COR-L47 (cell line): Measurements from ENCODE around the gene RGS7.

Experiments
- DNase-seq: peaks from one replicate; lab custom pipeline; 2025; lab: John Stamatoyannopoulos, UW

RGS7 gene

DNA sequence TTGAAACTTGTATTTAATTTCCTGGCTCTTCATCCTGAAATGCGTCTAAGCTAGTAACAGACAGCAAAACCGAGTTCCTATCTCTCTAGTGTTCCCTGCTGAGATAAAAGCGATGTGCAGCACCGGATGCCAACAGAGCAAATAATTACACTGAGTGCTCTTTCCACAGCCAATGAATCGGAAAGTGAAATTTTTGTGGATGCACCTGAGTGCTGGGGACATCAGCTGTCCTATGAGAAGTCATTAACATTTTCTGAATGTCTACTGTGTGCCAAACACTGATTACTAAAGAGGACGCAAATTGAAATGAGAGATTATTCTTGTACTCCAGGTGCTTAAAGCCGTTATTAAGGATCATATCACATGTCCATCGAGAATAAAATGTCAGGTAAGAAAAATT is 278.0 kb downstream of the RGS7 start:
- DNase-seq, result peak; percentile 63

DNA sequence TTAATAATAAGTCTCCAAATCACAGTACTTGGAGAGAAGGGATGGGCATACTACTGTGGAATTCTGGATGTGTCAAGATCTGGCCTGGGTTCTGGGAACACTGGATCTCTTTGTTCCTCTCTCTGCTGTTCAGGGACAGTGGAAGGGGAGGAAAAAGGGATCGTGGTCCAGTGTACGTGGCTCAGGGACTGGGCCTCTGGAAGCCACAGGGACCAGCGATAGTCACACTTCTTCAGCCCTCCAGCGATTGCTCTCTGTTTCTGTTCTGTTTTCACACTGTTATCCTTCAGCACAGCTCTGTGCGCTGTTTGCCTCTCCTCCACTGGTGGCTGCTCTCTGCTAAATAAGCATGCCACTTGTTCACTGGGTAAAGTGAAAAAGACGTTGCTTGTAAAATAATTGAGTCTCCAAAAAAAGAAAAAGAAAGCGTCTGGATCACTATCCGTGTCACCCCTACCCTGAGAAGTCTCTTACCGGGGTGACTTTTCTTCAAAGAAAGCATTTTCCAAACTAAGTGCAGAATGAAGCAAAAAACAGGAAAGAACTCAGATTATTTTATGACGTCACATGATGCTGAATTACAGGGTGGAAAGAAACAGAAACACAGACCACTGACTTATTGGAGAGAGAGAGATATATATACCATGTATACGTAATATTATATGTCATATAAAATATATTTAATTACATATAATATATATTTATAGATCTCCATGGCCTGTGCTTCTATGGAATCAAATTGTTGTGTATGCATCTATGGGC is 279.4 kb downstream of the RGS7 start:
- DNase-seq, result no peak

DNA sequence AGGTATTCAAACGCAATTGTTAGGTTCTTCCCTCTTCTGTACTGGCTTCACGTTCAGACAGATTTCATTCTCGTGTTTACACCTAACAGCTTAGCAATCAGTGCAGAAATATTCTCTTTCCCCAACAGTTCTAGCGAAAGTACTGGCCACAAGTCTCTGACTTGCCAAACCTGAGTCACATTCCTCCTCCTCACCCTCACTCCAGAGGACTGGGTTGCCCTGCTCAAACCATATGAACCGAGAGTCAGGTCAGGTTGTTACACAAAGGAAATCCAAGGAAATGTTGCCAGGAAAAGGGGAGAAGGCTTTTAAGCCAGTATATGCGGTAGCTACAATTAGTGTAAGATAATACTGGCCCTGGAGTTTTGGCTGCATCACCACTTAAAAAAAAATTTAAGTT is 282.5 kb downstream of the RGS7 start:
- DNase-seq, result no peak

DNA sequence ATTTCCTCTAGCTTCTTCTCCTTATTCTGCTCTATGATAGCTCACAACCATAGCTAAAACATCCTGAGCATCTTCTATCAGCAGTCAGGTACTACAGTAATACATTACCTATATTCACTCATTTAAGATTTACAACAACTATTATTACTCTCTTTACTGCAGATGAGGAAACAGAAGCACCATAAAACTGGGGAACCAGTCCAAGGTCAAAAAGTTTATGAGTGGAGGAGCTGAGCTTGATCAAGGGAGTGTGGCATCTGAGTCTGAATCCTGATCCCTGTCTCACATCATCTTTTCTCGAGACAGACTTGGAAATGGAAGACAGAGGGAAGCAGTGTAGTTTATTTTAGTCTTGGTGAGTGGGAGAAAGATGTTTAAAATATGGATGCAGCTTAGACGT is 288.6 kb downstream of the RGS7 start:
- no peak for DNase-seq

DNA sequence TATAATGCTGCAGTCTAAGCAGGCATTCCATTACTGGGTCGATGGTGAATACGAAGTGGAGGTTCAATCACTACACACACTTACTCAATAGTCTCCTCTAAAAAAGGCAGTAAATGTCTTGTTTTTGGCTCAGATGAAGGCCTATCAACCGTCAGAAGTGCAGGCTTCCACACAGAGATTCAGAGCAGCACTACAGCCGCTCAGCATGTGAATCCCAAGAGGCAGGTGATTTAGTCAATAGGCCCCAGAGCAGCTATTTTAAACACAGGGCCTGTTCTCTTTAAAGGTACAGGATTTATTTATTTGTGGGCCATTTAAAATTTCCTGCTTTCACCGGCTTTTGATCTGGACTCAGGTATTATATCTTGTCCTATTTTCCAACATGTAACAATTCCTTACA is 293.7 kb downstream of the RGS7 start:
- DNase-seq, result no peak

DNA sequence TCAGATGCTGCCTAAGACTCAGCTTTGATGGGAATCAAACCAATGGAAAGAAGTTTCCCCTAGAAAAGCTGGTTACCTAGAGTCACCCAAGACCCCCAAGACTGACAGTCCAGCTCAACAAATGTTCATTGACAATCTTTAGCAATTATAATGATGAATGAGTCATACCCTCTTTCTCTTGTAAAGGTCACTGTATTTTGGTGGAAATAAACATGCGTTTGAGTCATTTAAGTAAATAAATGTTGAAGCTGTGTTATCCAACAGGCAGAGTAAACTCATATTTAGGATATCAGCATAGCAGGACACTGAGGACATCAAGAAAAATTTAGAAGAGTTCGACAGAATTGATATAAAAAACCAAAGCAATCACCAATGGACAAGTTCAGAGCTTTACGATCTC is 295.9 kb downstream of the RGS7 start:
- DNase-seq, result no peak

DNA sequence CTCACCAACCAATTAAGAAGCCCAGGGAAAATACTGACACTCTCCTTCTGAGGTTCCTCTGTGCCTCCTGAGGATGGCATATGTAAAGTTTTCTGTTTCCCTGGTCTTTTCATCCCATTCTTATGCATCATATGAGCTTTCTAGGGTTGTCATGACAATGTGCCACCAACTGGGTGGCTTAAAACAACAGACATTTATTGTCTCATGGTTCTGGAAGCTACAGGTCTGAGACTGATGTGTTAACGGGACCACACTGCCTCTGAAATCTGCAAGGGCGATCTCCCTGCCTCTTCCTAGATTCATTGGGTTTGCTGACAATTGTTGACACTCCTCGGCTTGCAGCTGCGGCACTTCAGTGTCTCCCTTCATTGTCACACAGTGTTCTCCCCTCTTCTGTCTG is 308.4 kb downstream of the RGS7 start:
- DNase-seq, result no peak

DNA sequence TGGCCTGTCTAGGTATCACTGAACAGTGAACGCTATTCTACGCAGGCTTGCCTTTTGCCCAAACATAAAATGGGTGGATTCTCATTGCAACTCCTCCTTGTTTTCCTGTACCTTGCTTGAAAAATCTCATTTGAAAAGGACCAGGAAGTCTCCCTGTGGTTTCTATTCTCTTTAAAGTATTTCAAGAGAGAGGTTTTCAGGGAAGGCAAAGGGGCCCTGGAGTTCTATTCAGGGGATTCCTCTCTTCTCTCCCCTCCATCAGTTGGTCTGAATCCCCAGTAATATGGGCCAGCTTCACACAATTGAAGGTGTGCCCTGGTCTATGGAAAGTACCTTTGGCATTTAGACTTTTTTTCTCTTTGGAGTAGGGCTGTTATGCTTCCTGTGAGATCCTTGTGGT is 311.3 kb downstream of the RGS7 start:
- no peak for DNase-seq

DNA sequence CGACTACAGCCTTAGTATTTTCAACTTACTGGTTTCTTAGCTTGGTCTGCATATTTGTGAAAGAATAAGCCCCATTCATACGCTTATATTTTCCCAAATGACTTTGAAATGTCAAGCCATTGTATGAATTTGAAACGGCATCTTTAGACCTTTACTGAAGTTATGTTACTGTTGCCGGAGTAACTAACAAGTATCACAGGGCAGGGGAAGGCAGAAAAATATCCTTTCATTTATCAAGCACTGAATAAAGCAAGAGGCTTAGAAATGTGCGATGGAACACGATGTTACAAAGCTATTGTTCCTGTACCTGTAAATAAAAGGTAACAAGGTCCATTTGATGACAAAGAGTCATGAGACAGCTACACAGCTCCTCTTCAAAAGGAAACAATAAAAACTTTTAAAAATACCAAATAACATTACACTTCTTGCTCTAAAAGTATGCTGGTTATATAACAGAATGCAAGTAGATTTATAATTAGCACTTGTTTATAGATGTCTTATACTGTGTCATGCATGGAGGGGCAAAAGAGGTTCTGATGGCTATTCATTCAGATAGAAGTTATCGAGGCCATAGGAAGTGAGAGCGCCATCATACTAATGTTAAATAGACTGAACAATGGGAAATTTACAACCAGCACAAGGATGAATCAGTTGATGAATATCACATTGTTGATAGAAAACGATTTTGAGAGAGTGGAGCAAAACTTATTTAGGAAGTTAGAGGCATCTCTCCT is 322.6 kb downstream of the RGS7 start:
- no peak for DNase-seq

DNA sequence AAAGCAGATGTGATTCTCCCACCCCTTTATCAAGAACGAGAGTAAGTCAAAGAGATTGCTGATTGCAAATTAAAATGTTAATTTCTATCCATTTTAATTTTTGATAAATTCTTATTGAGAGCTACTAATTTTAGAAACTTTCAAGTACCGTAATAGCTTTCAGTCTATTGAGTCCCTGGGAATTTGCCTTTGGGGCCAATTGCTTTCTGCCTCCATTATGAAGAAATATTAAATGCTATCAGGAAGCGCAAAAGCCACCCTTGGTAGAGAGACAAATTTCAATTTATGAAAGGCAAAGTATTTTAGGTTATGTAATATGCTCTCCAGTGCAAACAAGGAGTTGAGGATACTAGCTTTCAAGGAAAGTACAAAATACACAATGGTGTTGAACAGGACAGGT is 332.2 kb downstream of the RGS7 start:
- DNase-seq, result no peak

DNA sequence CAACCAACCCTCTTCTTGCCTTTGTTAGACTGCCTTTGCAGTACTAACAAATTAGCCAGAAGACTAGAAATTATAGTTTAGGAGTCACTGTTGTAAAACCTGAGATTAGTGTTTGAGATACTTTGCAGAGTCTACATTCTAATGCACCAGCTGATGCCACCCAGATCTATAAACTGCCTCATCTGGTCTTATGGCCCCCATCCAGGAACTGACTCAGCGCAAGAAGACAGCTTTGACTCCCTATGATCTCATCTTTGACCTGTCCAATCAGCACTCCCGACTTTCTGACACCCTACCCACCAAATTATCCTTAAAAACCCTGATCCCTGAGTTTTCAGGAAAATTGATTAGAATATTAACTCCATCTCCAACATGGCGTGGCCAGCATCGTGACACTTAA is 334.6 kb downstream of the RGS7 start:
- no peak for DNase-seq

DNA sequence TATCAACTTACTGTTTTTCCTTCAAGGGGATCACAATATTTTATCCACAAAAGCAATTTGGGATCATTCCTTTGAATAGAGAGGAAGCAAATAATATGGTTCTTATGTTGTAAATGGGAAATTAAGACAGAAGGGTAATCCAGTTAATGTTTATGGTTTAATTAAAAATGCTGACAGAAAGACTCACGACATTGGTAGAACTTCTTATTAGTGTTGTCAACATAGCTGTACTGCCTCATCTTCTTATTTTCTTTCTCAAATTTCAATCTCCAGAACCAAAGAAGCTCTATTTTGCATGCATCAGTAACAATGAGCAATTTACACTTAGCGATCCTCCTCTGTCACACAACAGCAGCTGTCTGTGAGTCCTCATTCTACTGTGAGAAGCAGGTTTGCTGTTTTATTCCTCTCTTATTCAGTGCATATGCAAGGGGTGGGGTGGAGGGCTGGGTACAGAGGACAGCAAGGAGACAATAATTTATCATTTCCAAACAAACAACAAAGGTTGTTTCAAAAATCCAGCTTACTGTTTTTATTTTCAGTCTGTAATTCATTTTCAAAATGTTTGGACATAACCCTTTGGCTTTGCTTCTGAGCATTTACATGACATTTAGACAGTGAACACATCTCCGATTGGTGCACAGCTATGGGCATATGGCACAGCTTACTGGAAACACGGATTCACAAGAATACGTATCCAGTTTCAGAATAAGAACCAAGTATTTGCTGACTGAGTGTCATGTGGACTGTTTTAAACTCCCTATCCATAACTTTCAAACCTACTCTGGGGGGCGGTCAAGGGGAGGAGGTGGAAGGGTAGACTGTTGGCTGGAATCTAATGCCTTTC is 335.9 kb downstream of the RGS7 start:
- DNase-seq, result no peak

DNA sequence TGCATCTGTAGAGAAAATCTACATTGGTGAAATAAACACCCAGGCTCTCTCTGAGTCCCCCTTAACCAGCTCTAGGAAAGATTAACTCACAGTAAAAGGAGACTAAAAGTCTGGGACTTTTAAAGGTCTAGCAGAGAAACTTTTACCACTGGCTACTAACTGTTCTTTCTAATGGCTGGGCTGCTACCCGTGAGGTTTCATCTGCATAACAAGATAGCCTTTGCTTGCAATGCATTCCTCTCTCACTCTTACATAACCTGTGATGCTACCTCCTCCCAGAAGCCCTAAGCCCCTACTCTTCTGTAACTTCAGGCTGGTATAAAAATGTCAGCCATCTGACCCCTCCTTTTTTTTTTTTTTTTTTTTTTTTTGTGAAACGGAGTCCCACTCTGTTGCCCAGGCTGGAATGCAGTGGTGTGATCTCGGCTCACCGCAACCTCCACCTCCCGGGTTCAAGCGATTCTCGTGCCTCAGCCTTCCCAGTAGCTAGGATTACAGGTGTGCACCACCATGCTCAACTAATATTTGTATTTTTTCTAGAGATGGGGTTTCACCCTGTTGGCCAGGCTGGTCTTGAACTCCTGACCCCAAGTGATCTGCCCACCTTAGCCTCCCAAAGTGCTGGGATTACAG is 344.2 kb downstream of the RGS7 start:
- DNase-seq, result no peak

DNA sequence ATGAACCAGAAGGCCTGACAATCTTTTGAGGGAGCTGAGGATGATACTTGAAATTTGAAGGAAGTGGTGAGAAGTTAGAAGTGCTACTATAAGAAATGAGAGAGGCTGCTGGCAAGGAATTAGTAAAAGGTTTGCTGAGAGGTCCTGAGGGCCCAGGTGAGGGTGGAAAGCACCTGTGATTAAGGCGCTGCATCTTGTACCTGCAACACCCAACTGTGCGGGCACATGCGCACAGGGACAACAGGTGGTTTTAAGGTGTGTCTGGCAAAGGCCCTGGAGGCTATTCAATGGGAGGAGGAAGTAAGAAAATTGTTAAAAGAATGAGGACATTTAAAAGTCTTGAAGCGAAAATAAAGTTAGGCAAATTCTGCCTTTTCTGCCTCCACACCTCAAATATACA is 349.3 kb downstream of the RGS7 start:
- DNase-seq, result no peak

DNA sequence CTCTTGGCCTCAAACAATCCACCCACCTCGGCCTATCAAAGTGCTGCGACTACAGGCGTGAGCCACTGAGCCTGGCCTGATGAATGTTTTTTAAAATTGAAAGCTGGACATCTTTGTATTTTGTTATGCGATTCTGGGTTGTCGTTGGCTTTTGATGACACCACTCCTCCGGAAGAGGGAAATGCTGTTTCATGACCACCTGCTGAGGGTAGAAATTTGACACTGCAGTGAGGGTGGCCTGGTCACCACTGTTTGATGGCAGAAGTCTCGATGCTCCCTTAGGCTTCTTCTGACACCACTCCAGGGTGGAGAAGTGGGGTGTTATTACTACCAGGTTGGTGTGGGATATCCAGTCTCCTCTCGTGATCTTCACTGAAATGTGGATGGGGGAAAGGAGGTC is 357.2 kb downstream of the RGS7 start:
- no peak for DNase-seq

DNA sequence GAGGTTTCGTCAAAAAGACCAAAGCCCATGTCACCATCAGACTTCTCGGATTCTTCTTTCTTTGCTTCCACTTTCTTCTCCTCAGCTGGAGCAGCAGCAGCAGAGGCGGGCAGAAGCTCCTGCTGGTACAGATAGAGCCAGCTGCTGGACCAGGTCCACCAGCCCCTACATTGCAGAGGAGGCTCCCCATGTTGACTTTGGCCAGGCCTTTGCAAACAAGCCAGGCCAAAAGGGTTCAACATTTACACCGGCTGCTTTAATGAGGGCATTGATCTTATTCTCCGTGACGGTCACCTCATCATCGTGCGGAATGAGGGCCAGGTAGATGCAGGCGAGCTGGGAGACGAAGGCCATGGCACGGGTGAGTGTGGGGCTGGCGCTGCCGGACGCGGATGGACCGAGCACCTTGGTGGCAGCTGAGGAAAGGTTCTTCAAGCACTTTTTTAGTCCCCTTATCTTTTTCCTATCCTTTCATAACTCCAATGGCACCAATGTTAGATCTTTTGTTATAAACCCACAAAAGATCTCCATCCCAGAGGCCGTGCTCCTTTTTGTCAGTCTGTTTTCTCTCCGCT is 358.5 kb downstream of the RGS7 start:
- no peak for DNase-seq

DNA sequence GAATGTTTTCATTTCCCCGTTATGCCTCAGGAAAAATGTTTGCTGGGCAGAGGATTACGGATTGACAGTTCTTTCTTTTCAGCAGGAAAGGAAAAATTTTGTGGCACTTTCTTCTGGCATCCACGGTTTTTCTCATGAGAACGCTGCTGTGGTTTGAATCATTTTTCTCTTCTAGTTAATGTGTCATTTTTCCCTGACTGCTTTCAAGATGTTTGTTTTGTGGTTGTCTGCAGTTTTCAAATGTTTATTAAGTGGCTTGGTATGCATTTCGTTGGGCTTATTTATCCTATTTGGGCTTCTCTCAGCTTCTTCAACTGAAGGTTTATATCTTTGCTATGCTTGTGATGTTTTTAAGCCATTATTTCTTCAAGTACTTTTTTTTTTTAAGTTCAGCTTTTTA is 359.0 kb downstream of the RGS7 start:
- no peak for DNase-seq

DNA sequence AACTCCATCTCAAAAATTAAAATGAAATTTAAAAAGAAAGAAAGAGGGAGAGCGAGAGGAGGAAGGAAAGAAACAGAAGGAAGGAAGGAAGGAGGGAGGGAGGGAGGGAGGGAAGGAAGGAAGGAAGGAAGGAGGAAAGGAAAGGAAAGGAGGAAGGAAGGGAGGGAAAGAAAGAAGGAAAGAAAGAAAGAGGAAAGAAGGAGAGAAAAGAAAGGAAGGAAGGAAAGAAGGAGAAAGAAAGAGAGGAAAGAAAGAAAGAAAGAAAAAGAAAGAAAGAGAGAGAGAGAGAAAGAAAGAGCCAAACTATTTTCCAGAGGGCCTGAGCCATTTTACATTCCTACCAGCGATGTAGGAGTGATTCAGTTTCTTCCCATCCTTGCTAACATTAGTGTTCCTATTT is 364.0 kb downstream of the RGS7 start:
- DNase-seq, result no peak

DNA sequence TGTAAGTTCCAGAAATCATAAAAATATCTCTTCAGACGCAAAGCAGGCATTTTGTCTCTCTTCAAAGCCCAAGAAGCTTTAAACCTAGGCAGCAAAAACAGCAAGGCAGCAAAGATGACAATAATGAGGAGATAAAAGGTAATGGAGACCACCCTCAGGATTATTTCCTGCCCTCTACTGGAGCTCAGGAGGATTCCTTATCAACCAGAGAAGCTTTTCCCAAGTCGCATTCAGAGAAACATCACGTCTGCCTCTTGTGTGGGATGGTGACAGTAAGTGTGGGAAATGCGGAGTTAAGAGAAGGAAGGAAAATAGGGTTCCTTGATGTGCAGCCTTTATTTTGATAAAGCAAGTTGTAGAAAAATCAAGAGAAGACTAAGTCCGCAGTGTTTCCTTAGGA is 365.8 kb downstream of the RGS7 start:
- DNase-seq, result no peak

DNA sequence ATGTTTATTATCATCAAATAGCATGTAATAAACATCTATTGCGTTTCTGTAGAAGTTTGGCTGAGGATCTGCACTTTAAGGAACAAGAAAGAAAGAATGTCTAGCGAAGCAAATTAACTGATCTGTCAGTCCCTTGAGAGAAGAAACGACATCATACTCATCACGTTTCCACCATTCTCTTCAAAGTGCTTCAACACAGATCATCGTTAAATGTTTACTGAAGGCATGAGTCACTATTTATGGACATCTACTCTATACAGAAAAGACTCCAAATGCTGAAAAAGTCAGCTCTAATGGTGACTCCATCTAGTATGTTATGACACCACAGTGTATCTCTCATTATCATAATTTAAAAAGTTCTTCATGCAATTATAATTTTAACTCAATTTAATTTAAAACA is 369.1 kb downstream of the RGS7 start:
- no peak for DNase-seq

DNA sequence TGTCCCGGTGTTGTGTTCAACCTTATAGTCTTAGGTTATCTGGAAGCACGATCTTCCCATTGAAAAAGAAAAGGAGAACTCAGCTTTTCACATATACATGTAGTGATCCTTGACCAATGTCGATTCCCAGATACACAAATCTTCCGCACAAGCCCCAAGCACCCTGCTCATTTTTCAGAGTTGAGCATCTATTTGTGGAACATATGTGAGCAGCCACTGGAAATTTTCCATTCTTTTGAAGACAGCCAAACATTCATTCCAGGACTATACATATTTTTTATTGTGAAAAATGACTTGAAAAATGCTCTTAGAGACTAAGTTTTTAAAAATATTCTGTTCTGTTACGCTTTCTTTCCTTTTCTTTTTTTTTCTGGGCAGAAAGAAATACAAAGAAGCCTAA is 371.9 kb downstream of the RGS7 start:
- no peak for DNase-seq

DNA sequence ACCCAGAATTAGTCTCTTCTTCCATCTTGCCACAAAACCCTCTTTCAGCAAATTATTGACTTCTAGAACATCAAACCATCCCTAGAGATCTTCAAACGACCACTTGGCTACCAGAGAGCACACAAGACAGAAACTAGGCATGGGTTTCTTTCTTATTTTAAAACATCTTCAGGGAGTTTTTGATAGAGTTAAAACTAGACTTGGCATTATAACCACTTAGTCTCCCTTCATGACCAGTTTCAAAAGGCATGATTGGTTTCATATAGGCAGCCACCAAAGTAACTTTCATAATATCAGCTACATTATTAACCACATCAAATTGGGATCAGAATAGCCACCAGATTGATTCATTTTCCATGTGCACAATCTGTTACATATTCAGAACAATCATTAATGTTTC is 376.7 kb downstream of the RGS7 start:
- no peak for DNase-seq
